GM19035 (cell line): ENCODE results near the gene KIF1B.

Experiments used
- ATAC-seq: cut with Tn5 transposase; IDR thresholded peaks from one replicate; pipeline ENCODE4 v1.9.1; 2021; ENCODE audit not compliant: unreplicated experiment

KIF1B gene, protein sequence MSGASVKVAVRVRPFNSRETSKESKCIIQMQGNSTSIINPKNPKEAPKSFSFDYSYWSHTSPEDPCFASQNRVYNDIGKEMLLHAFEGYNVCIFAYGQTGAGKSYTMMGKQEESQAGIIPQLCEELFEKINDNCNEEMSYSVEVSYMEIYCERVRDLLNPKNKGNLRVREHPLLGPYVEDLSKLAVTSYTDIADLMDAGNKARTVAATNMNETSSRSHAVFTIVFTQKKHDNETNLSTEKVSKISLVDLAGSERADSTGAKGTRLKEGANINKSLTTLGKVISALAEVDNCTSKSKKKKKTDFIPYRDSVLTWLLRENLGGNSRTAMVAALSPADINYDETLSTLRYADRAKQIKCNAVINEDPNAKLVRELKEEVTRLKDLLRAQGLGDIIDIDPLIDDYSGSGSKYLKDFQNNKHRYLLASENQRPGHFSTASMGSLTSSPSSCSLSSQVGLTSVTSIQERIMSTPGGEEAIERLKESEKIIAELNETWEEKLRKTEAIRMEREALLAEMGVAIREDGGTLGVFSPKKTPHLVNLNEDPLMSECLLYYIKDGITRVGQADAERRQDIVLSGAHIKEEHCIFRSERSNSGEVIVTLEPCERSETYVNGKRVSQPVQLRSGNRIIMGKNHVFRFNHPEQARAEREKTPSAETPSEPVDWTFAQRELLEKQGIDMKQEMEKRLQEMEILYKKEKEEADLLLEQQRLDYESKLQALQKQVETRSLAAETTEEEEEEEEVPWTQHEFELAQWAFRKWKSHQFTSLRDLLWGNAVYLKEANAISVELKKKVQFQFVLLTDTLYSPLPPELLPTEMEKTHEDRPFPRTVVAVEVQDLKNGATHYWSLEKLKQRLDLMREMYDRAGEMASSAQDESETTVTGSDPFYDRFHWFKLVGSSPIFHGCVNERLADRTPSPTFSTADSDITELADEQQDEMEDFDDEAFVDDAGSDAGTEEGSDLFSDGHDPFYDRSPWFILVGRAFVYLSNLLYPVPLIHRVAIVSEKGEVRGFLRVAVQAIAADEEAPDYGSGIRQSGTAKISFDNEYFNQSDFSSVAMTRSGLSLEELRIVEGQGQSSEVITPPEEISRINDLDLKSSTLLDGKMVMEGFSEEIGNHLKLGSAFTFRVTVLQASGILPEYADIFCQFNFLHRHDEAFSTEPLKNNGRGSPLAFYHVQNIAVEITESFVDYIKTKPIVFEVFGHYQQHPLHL (N-terminal part only)

DNA sequence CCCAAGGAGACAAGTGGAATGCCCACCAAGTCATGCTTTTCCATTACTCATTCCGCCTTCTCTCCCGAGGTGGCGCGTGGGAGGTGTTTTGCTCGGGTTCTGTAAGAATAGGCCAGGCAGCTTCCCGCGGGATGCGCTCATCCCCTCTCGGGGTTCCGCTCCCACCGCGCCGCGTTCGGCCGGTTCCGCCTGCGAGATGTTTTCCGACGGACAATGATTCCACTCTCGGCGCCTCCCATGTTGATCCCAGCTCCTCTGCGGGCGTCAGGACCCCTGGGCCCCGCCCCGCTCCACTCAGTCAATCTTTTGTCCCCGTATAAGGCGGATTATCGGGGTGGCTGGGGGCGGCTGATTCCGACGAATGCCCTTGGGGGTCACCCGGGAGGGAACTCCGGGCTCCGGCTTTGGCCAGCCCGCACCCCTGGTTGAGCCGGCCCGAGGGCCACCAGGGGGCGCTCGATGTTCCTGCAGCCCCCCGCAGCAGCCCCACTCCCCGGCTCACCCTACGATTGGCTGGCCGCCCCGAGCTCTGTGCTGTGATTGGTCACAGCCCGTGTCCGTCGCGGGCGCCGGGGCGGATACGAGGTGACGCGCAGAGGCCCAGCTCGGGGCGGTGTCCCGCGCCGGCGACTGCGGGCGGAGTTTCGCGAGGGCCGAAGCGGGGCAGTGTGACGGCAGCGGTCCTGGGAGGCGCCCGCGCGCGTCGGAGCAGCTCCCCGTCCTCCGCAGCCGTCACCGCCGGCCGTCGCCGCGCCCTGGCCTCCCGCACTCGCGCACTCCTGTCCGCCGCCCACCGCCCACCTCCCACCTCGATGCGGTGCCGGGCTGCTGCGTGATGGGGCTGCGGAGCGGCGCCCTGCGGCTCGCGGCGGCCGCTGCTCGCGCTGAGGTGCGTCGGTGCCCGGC, at the start of gene KIF1B:
TSS of gene KIF1B (plus strand) at position 666 of the 906 bp plus-strand sequence. CDS start 21,759 bp downstream, outside the sequence.
- ATAC-seq: peak; percentile 99

DNA sequence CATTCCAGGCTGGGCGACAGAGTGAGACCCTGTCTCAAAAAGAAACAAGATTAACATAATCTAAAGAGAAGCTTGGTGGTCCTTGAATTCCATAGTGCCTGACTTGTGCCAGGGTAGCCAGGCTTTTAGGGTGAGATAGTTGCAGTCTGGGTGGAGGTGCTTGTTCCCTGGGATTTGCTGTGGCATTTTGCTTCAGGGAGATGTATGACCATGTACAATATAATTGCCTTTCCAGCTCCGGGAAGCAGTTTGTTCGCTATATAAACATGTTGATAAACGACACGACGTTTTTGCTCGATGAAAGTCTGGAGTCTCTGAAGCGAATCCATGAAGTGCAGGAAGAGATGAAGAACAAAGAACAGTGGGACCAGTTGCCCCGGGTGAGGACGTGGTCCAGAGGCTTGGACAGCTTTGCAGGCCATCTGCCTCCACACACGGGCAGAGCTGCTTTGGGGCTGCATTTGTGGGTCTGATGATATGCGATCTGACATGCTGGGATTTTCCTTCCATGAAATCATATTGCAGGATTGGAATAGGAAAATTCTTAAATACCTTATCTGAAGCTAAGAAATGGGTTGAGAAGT, 49.4 kb upstream of the KIF1B start:
- no peak for ATAC-seq

GRCh38 chr1:10161541-10162290, 48.7 kb upstream of the KIF1B start:
- ATAC-seq: no peak

- ATAC-seq: no peak
Measured at GRCh38 chr1:10168912-10169514, 41.4 kb upstream of the KIF1B start.

GRCh38 chr1:10170239-10170574, 40.2 kb upstream of the KIF1B start:
- no peak for ATAC-seq

DNA sequence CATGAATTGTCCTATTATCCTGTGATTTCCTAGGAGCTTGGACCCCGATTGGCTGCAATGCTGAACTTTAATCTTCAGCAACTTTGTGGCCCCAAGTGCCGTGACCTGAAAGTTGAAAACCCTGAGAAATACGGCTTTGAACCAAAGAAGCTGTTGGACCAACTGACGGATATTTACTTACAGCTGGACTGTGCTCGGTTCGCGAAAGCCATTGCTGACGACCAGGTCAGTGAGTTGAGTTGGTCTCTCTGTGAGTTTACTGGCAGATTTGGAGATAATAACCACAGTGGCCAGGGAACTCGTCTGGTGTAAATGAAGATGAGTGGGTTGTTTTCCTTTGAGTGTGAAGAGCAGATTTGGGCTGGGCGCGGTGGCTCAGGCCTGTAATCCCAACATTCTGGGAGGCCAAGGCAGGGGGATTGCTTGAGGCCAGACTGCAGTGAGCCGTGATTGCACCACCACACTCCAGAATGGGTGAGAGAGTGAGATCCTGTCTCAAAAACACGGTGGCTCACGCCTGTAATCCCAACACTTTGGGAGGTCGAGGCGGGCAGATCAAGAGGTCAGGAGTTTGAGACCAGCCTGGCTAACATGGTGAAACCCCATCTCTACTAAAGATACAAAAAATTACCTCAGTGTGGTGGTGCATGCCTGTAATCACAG, 39.1 kb upstream of the KIF1B start:
- no peak for ATAC-seq

- ATAC-seq: no peak
Measured at GRCh38 chr1:10171995-10172669, 38.2 kb upstream of the KIF1B start.

DNA sequence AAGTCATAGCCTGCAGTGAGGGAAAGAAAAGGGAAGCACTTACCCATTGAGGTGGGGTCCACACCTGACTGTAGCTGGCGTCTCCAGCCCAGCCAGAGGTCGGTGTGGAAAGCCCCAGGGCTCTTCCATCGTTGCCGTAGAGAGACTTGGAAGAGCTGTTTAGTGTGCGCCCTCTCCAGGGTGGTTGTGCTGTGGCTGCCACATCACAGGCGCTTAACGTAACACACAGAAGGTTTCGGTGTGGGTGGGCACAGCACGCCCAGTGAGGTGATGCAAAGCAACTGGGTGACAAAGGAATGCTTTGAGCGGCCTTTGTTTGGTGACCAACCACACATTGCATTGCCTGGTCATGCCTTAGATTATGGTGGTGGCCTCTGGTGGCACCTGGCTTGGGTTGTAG, 36.8 kb upstream of the KIF1B start:
- ATAC-seq: no peak

DNA sequence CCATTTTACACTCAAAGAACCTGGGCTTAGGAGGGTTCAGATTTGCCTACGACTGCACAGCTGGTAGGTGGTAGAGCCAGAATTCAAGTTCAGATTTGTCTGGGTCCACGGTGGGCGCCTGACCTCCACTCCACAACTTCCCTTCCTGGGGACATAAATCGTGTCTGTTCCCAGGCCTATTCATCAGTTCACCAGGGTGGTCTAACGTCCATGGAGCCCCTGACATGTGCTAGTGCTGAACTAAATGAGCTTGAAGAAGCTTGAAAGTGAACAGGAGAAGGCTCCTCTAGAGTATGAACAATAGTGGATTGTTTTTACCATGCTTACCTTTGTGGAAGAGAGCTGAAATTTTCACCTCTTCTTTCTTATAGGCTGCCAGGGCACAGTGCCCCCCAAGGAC, 32.5 kb upstream of the KIF1B start:
- ATAC-seq: no peak

DNA sequence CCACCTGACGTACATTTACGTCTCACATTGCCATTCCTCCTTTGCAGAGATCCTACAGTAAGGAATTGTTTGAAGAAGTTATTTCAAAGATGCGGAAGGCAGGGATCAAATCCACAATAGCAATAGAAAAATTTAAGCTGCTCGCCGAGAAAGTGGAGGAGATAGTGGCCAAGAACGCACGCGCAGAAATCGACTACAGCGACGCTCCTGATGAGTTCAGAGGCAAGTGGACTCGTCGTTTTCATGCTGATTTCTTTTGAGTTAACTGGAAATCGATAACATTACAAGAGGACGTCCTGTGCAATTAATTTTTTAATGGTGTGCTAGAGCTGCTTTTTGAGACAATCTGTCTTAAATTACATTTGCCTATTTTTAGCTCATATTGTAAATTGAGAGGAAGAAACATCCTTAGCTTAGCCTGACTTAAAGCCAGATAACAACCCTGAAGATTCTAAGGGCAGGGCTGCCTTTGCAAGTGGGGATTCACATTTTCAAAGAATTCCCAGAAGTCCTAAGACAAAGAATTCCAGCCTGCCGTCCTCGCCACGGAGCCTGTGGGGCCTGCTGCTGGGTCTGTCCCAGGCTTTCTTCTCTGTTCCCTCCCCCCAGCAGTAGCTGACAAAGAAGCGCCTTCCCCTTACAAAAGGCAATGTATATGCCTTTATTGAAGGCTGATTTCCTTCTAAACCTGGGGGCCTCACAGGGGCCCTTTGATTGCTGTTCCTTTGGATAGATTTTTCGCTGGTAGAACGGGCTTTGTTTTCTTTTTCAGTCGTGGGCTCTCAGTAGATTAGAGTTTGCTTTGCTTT, 31.6 kb upstream of the KIF1B start:
- no peak for ATAC-seq

- no peak for ATAC-seq
Measured at GRCh38 chr1:10179406-10180091, 30.8 kb upstream of the KIF1B start.

DNA sequence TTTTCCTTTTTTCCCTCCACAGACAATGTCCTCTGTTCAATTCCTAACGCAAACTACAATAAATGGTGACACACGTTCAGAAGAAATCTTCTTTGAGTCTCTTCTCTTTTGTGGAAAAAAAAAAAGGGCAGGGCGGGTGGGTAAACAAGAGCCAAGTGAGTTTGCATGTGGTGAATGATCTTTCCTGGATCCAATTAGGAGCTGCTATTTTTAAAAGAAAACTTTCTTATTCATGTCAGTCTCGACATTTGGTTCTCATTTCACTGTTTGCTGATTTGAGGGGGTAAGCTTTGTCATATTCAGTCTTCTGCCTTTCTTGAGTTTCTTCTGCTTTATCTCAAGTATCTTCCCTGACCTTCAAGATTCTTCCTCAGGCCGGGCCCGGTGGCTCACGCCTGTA, 29.2 kb upstream of the KIF1B start:
- ATAC-seq: no peak

- ATAC-seq: no peak
Measured at GRCh38 chr1:10185759-10186158, 24.6 kb upstream of the KIF1B start.

- ATAC-seq: no peak
Measured at GRCh38 chr1:10186331-10187025, 23.9 kb upstream of the KIF1B start.

GRCh38 chr1:10187026-10187334, 23.4 kb upstream of the KIF1B start:
- ATAC-seq: no peak

- no peak for ATAC-seq
Measured at GRCh38 chr1:10188133-10188650, 22.2 kb upstream of the KIF1B start.
